RWPE1 (cell line): ENCODE results near the gene TTC39A.
A peak's percentile ranks its signal among the peaks of the same experiment; 100 is the strongest.
"Not testable (repeated sequence)": the region's sequence is repeated elsewhere in the genome, so short reads cannot be mapped to it uniquely, and the experiment has no call there.

Experiments
- CTCF ChIA-PET: fragments of 350-600 bp; sonication (Branson Sonifier 250); formaldehyde crosslinking; extraction: SDS; loops from one replicate; lab custom pipeline; 2021; lab: Yijun Ruan, JAX
- POLR2A ChIA-PET: fragments of 400-600 bp; formaldehyde crosslinking; extraction: SDS; loops from one replicate; lab custom pipeline; 2020; ENCODE audit warnings: antibody characterized with exemption; ENCODE audit not compliant: low non-redundant PET; lab: Yijun Ruan, JAX
- DNase-seq: peaks from one replicate; pipeline ENCODE4 v3.0.0; 2012; ENCODE audit warnings: low spot score
- H3K27ac ChIP-seq: fragments of 450-650 bp; 2 replicates; pipeline ENCODE4 v1.5.1; 2017
- CTCF ChIP-seq: fragments of 450-650 bp; conservative IDR thresholded peaks from 2 replicates; pipeline ENCODE4 v1.5.1; 2017; ENCODE audit warnings: low read depth, mild to moderate bottlenecking

Gene TTC39A

GRCh38 chr1:51264451-51264850 lies 65.9 kb downstream of the TTC39A start:
- CTCF ChIA-PET = interaction anchor here (0.6 kb wide), 1 partner anchor 584 kb away, joined by 8 read pairs; no protein-coding TSS in a partner anchor

GRCh38 chr1:51263147-51263877 lies 67.0 kb downstream of the TTC39A start:
- H3K27ac ChIP-seq = no peak overlapping the region
- DNase-seq = no peak
- no peak for TF ChIP-seq CTCF
- POLR2A ChIA-PET = no interaction called here
- CTCF ChIA-PET = no interaction called here

More at GRCh38 chr1:51264451-51264850, 65.9 kb downstream of the TTC39A start:
- POLR2A ChIA-PET = no interaction called here
- no peak for TF ChIP-seq CTCF
- DNase-seq = no peak
- no peak overlapping the region for H3K27ac ChIP-seq

GRCh38 chr1:51255331-51255730 lies 75.0 kb downstream of the TTC39A start:
- no peak for DNase-seq
- ChIA-PET POLR2A (no interaction called here), CTCF (interaction anchor here (0.6 to 1.0 kb wide), 2 partner anchors 37 to 574 kb away, joined by 4 read pairs; no protein-coding TSS in a partner anchor)
- TF ChIP-seq CTCF = no peak
- H3K27ac ChIP-seq = peak overlapping the region; percentile 38; the same call in 1 of the 2 replicates

- CTCF ChIA-PET = interaction anchor here (0.6 kb wide), 1 partner anchor 1494 kb away, joined by 3 read pairs; no protein-coding TSS in a partner anchor
- no peak for TF ChIP-seq CTCF
- DNase-seq = no peak
These were observed 76.7 kb downstream of the TTC39A start for GRCh38 chr1:51253691-51254090.

GRCh38 chr1:51252366-51252765 lies 78.0 kb downstream of the TTC39A start:
- CTCF ChIA-PET = interaction anchor here (0.7 kb wide), 1 partner anchor 9 kb away, joined by 5 read pairs; no protein-coding TSS in a partner anchor
- POLR2A ChIA-PET = no interaction called here

More at GRCh38 chr1:51253691-51254090, 76.7 kb downstream of the TTC39A start:
- no peak overlapping the region for H3K27ac ChIP-seq
- POLR2A ChIA-PET = no interaction called here

GRCh38 chr1:51251165-51251564 lies 79.2 kb downstream of the TTC39A start:
- POLR2A ChIA-PET, H3K27ac ChIP-seq, DNase-seq, CTCF ChIA-PET: not testable (repeated sequence)

More at GRCh38 chr1:51252366-51252765, 78.0 kb downstream of the TTC39A start:
- TF ChIP-seq CTCF = no peak
- no peak for DNase-seq
- H3K27ac ChIP-seq = 0 out of 2 replicates have a peak overlapping the region, but pooled peaks have one; percentile 11

- H3K27ac ChIP-seq, CTCF ChIA-PET, DNase-seq, POLR2A ChIA-PET: not testable (repeated sequence)
These were observed 79.6 kb downstream of the TTC39A start for GRCh38 chr1:51250729-51251128.
